HG03159 (cell line): Measurements from ENCODE around the gene DLD.
"Not testable (repeated sequence)": the region's sequence is repeated elsewhere in the genome, so short reads cannot be mapped to it uniquely, and the experiment has no call there.

Source experiments
- ATAC-seq: cut with Tn5 transposase; IDR thresholded peaks from one replicate; pipeline ENCODE4 v1.9.1; 2021; ENCODE audit warnings: mild to moderate bottlenecking, moderate library complexity; ENCODE audit not compliant: unreplicated experiment

DLD gene, protein sequence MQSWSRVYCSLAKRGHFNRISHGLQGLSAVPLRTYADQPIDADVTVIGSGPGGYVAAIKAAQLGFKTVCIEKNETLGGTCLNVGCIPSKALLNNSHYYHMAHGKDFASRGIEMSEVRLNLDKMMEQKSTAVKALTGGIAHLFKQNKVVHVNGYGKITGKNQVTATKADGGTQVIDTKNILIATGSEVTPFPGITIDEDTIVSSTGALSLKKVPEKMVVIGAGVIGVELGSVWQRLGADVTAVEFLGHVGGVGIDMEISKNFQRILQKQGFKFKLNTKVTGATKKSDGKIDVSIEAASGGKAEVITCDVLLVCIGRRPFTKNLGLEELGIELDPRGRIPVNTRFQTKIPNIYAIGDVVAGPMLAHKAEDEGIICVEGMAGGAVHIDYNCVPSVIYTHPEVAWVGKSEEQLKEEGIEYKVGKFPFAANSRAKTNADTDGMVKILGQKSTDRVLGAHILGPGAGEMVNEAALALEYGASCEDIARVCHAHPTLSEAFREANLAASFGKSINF

GRCh38 chr7:107890962-107891635, at the start of gene DLD:
Gene DLD, plus strand, starts transcription at chr7:107891183. Its CDS starts 68 bp downstream, at chr7:107891251.
- peak; percentile 99 for ATAC-seq

DNA sequence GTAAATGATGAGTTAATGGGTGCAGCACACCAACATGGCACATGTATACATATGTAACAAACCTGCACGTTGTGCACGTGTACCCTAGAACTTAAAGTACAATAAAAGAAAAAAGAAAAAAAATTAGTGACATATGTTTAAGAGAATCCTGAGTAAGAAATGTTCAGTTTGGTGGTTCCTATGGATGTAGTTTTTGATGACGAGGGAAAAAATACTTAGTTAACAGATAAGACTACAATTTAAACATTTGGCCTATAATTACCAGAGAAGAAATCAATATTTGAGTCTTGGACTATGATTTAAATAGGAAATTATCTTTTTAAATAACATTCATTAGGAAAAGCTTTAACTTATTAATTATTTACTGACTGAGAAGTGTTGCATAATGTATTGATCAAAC, 48.8 kb upstream of the DLD start:
- no peak for ATAC-seq

DNA sequence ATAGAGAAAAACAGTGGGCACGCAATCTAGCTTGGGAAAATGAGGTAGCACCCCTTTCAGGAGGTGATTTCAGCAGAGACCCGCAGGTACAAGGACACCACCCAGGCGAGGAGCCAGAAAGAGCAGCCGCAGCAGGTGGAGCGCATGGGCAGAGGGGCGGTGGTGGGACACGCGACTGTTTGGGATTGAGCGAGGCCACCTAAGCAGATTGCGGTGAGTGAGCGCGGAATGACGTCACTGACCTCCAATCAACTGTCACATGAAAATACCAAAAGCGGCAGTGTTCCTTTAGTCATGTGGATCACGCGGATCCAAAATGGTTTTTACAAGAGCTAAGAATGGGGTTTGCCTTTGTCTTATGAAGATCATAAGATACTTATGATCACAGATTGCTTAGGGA, 47.8 kb upstream of the DLD start:
- ATAC-seq, result no peak

DNA sequence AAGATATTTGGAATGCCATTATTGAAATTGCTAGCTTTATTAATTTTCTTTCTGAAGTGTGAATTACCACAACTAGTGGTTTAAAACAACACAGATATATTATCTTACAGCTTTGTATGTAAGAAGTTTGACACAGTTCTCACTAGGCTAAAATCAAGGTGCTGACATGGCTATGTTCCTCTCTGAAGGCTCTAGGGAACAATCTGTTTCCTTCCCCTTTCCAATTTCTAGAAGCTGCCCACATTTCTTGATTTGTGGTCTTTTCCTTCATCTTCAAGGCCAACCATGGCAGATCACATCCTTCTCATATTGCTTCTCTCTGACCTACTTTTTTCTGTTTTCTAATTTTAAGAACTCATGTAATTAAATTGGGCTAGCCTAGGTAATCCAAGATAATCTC, 44.7 kb upstream of the DLD start:
- no peak for ATAC-seq

DNA sequence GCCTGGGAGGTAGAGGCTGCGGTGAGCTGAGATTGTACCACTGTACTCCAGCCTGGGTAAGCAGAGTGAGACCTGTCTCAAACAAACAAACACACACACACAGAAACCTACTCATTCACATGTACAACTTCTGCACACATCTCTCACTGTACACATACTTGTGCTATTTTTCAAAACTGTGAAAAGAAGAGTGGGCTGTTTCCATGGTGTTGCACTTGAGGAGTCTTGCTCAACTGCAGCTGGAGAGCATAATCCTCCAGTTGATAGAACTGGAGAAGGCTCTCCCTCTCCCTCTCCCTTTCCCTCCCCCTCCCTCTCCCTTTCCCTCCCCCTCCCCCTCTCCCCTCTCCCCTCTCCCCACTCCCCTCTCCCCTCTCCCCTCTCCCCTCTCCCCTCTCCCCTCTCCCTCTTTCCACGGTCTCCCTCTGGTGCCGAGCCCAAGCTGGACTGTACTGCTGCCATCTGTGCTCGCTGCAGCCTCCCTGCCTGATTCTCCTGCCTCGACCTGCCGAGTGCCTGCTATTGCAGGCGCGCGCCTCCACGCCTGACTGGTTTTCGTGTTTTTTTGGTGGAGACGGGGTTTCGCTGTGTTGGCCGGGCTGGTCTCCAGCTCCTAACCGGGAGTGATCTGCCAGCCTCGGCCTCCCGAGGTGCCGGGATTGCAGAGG, 43.7 kb upstream of the DLD start:
- no peak for ATAC-seq

DNA sequence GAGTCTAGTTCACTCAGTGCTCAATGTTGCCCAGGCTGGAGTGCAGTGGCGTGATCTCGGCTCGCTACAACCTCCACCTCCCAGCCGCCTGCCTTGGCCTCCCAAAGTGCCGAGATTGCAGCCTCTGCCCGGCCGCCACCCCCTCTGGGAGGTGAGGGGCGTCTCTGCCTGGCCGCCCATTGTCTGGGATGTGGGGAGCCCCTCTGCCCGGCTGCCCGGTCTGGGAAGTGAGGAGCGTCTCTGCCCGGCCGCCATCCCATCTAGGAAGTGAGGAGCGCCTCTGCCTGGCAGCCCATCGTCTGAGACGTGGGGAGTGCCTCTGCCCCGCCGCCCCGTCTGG, 43.2 kb upstream of the DLD start:
- ATAC-seq, result not testable (repeated sequence)

DNA sequence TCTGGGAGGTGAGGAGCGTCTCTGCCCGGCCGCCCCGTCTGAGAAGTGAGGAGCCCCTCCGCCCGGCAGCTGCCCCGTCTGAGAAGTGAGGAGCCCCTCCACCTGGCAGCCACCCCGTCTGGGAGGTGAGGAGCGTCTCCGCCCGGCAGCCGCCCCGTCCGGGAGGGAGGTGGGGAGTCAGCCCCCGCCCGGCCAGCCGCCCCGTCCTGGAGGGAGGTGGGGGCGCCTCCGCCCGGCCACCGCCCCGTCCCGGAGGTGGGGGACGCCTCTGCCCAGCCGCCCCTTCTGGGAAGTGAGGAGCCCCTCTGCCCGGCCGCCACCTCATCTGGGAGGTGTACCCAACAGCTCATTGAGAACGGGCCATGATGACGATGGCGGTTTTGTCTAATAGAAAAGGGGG, 42.8 kb upstream of the DLD start:
- ATAC-seq, result not testable (repeated sequence)

DNA sequence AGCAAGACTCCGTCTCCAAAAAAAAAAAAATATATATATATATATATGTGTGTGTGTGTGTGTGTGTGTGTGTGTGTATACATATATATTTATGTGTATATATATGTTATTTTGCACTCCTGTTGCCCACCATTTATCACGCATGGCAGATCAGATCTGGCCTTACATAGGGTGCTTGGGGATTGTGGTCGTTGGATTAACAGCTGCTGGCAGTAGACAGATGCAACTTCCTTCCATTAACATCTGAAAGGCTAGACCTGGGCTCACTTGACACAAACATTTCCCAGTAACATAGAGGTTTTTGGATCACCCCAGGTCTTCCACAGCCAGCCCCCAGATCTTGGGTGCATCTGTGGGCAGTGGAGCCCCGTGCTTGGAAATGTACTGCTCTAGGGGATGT, 40.8 kb upstream of the DLD start:
- ATAC-seq, result no peak

DNA sequence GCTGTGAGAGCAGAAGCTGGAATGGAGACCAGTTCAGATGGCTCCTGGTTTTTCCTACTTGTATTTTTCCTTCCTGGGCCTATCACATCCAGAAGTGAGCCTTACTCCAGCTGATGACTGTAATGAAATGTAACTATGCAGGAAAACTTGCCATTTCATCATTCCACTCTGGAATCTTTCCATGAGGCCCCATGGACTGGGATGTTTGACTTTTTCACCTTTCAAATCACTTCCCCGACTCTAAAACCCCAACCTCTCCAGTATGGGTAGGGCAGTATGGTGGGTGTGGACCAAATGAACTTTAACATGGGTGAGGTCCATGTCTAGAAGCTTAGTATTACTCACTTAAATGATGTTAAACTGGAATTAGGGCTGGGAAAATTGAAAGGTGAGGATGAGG, 40.3 kb upstream of the DLD start:
- no peak for ATAC-seq

DNA sequence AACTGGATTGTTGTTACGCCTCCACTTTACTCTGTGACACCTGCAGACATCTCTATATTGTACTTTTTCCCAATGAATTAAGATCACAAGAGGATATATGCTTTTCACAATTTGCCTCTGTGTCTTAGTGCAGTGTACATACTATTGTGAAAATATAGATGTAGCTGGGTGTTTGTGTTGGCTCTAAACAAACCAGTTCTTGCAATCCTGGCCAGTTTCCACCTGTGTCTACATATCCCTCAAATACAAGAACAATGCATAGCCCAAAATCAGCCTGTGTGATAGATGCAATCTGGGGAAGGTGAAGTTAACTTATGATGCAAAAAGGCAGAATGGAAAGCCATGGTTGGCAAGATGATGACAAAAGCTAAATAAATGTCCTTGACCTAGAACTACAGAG, 36.5 kb upstream of the DLD start:
- ATAC-seq, result no peak

DNA sequence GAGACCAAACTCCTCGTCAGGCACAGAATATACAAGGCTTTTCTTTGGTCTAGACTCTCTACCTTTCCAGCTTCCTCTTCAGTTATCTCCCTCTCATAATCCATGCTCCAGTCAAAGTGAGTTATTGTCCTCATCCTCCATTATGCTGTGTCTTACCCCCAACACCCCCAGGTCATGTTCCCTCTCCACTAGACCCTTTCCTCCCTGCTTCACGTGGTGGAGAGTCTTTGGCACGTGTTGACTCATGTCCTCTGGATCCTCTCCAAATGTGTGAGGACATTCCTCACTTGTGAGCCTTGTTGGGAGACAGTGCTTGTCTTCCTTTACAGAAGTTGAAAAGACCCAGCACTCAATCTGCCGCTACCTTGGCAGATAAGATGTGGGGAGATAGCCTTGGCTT, 36.0 kb upstream of the DLD start:
- no peak for ATAC-seq

- ATAC-seq, result no peak
Observed at GRCh38 chr7:107856806-107857540, 34.0 kb upstream of the DLD start.

DNA sequence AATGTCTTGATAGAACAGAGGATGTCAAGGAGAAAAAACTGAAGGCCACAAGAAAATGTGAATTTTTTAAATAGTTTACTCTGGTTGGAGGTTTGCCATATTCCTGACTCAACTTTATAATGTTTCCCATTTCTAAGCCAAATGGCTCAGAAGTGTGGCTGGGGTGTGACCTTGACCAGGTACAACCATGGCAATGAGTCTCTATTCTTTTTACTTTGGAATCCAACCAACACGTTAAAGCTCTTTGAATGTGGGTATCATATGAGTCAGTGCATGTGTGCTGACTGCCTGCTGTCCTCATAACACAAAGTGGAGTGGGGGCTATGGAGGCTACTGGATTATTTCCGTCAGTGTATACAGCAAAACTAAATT, 33.5 kb upstream of the DLD start:
- ATAC-seq, result no peak

DNA sequence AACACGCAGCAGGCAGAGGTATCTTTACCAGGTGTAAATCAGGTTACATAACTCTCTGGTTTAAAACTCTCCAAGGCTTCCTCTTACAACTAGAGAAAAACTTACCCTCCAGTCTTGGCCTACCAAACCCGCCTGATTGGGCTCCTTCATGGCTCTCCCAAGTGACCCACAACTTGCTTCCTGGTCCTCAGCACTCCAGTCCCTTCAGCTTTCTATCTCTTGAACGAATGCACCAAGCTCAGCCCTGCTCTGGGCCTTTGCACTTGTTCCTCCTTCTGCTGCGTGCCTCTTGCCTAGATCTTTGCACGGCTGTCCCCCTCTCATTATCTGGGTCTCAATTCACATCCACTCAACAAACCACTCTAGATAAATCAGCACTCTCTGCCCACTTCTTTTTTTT, 32.7 kb upstream of the DLD start:
- no peak for ATAC-seq

GRCh38 chr7:107860279-107860961, 30.6 kb upstream of the DLD start:
- no peak for ATAC-seq

DNA sequence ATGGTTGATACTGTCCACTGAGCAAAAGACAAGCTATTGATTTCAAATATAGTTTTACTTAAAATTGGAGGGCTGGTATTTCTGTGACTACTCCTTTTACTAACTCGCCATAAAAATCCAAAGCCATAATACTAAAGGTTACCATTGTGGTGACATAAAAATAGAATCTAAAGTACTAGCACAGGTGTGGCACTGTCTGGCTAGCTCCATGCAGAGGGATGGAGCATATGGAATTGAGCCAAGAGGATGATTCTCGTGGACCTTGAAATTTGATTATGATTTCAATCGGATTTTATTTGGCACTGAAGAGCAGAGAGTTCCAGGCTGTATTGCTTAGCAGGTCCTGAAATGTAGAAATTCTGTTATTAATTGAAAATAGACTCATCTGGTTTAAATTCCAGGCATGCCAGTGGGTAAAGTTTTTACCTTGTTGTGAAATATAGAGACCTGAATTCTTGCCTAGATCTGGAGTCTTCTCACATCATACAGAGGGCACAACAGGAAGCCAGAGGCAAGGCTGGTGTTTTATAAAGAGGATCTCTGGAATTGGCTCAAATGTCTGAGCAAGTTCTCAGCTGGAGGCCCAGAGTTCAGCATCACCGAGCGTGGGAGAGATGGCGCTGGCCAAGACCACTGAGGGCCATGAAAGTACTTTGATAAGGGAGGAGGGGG, 29.9 kb upstream of the DLD start:
- ATAC-seq, result no peak

GRCh38 chr7:107865956-107866775, 24.8 kb upstream of the DLD start:
- no peak for ATAC-seq

DNA sequence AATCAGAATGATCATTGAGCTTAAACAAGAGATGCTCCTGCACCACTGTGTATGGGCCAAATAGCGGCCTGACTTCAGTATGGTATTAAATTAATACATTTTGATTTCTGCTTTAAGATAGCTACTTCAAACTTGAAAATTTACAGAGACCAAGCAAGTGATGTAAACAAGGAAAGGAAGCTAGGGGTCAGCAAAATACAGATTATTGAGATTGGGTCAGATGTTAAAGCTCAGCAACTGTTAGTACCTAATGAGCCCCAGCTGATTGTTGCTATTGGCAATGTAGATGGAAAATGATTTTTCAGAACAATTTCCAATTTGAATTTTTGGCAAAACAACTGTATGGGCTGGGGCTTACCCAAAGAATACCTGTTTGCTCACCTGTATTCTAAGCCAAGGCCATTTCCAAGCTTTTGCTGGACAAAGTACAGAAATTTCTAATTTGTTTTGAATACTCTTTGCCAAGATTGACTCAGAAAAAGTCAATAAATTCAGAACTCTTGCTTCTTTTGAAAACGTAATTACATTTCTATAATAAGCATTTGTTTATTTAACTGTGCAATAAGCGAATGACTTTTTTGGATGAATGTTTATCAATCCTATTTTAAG, 23.0 kb upstream of the DLD start:
- ATAC-seq, result no peak
